Measurements from ENCODE around the gene CDC37.

CDC37 gene

DNA sequence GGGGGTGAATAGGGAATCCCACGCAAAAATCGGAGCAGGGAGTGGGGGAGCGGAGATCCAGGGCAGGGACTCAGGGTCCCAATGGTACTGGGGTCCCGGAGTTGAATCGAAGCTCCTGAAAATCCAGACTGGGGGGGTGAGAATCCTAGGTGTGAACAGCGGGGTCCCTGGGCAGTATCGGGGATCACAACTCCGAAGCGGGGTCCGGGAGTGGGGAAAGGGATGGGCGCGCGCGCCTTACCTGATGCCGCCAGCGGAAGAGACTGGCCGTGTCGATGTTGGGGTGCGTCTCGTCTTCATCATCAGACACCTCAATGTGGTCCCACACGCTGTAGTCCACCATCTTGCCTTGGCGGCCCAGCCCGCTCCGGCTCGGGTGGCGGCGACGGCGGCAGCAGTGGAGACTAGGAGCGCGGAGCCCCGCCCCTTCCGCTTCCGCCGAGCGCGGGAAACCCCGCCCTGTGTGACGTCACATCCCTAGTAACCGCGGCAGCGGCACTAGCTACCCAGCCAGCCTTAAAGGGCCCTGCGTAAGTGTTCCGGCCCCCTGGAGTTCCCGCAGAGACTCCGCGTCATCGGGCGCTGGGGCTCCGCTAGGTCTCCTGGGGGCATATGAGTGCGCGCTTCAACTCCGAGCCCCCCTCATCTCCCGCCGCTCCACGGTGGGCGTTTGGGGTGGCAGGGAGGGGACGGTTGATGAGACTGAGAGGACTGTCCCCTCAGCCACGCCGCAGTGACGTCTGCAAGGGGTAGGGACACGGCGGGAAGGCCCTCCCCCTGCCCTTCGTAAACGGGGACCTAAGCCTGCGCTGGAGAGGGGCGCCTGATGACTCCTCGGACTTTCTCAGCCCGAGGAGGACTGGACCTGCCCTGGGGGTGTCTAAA lies at the start of gene CDC37:
Gene CDC37, minus strand, starts transcription at position 406 of the 885 bp plus-strand sequence. Its CDS starts 63 bp downstream, at position 343.
- DNase-seq (ENCODE audit: low read depth): peak; percentile 98

DNA sequence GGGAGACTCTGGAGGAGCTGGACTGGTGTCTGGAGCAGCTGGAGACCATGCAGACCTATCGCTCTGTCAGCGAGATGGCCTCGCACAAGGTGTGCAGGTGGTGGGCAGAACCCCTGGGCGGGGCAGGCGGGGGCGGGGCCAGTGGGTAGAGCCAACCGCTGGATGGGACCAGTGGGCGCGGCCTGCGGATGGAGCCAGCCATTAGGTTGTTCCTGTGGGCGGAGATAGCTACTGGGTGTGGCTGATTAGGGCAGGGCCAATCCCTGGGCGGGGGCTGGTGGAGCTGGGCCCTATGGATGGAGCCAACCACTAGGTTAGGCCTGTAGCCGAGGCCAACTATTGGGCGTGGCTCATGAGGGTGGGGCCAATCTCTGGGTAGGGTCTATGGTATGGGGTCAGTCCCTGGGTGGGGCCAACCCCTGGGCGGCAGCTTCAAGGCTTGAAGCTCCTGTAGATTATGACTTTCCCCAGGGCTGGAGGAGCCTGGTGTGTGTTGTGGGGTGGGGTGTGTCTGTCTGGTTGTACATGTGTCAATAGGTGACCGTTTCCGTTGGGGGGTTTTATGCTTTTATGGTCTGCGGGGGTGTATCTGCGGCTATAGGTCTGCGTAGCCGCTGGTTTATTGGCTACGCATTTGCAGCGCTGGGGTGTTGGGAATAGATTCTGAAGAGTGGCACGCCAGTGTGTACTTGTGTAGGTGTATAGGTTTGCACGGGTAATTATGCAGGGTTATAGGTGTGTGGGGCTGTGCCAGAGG lies 47.7 kb upstream of the CDC37 start:
- DNase-seq (ENCODE audit: low read depth): no peak

DNA sequence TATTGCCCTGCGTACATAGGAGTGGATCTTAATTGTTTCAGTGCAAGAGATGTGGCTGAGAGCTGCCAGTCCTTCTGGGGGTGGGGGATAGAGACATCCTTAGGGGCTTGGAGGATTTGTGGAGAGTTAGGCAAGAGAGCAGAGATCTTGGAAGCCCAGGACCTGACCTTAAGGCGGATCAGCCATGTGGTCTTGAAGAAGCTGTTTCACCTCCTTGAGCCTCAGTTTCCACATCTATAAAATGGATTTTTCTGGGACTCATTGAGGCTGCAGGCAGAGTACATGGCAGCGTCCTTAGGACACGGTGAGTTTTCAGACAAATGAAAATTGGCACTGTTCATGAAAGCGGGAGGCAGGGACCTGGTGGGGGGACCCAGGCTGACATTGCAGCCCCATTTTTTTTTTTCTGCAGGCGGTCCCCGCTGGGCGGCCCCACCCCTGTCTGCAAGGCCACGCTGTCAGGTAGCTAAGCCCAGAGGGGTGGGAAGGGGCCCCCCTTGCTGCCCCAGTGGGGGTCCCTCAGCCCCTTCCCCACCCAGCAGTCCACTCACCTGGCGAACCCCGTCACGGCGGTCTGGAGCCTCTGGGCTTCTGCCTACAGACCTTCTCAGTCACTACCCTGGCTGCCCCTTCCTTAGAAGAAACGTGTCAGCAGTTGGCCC lies 47.0 kb upstream of the CDC37 start:
- no peak for DNase-seq (ENCODE audit: low read depth)

DNA sequence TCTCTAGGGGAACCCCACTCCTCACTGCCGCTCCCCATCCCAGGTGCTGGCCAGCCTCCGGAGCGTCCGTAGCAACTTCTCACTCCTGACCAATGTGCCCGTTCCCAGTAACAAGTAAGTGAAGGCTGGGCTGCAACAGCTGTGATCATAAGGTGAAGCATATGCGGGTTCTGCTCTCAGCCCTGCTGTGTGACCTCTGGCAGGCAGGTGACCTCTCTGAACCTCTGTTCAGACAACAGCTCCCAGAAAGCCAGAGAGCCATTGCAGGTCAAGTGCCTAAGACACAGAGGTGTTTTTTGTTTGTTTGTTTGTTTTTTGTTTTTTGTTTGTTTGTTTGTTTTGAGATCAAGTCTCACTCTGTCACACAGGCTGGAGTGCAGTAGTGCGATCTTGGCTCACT lies 45.7 kb upstream of the CDC37 start:
- no peak for DNase-seq (ENCODE audit: low read depth)

DNA sequence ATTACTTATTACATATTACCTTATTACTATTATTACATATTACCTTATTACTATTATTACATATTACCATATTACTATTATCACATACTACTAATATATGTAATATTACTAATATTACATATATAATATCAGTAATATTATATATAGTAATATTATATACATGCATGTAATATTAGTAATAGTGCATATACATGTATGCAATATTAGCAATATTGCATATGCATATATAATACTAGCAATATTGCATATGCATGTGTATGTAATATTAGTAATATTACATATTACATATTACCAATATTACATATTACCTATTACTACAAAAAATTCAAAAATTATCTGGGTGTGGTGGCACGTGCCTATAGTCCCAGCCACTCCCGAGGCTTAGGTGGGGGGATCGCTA lies 39.4 kb upstream of the CDC37 start:
- DNase-seq (ENCODE audit: low read depth): no peak

DNA sequence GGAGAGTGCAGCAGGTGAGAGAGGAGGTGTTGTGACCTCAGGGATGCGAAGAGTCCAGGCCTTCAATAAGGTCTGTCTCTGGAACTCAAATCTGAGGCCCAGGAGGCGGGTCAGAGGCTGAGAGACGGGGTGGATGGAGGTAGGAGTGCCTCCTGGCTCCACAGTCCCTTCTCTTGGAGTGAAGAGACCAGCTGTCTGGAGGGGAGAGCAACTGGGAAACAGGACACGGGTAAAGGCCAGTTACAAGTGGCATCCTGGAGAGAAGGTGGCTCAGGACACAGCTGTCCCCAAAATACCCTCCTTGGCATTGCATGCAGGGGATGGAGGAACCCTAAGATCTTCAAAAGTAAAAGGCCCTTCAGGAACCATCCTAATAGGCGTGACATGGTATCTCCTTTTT lies 36.2 kb upstream of the CDC37 start:
- DNase-seq (ENCODE audit: low read depth): no peak

DNA sequence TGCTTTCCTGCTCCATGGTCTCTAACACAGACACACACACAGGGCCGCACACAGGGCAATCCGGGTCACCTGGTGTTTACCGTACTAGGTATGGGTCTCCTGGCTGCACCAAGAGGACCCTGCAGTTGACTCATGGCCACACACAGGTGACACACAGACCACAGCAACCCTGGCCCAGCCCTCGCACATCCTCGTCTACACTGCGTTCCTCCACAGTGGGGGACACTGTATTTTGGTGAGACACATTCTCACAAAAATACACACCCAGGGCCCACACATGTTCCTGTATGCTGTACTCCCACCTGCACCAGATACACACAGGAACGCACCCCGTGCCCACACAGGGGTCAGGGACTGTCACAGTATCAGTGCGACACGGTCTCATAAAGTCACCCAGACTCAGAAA lies 29.8 kb upstream of the CDC37 start:
- no peak for DNase-seq (ENCODE audit: low read depth)

DNA sequence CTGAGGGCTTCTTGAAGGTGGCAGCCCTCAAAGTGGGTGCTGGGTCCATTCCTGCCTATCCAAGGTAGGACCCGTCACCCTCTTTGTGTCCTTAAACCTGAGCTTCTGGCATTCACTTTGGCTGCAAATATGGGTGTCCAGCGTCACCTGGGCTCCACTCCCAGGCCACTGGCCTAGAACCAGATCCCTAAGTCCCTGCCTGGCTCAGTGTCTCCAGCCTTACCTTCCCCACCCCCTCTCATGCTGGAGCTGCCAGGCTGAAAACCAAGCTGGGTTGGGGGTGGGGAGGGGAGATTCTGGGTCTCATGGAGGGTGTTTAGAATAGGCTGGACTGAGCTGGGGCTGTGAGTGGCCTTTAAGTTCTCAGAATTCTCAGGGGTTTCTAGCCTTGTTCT lies 29.4 kb upstream of the CDC37 start:
- no peak for DNase-seq (ENCODE audit: low read depth)

DNA sequence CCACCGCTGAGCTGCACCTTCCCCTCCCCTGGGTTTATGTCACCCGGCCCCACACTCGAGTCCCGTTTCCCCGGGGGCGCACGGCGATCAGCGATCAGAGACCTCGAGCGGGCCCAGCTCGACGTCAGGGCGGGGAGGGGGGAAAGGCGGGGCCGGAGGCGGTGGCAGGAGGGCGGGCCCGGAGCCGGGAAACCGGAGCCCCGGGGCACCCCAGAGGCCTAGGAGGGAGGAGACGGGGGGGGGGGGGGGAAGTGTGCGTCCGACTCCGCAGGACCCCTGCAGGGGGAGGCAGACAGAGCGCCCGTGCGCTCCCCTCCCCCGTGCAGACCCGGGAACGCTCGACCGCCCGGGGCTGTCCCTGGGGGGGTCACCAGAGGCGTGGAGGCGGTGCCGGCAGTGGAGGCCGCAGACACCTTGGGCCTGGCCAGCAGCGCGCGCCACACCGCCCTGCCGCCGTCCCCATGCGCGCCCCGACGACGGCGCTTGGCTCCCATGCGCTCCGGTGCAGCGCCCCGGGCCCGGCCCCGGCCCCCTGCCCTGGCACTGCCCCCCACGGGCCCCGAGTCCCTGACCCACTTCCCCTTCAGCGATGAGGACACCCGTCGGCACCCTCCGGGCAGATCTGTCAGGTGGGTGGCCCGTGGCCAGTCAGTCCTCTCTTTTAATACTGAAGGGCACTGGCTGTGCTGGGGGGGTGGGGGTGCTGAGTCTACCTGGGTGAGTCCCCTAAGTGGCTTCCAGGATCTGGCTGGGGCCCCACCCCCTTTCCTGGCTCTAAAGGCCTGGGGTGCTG lies 28.8 kb upstream of the CDC37 start:
- DNase-seq (ENCODE audit: low read depth): peak; percentile 54

DNA sequence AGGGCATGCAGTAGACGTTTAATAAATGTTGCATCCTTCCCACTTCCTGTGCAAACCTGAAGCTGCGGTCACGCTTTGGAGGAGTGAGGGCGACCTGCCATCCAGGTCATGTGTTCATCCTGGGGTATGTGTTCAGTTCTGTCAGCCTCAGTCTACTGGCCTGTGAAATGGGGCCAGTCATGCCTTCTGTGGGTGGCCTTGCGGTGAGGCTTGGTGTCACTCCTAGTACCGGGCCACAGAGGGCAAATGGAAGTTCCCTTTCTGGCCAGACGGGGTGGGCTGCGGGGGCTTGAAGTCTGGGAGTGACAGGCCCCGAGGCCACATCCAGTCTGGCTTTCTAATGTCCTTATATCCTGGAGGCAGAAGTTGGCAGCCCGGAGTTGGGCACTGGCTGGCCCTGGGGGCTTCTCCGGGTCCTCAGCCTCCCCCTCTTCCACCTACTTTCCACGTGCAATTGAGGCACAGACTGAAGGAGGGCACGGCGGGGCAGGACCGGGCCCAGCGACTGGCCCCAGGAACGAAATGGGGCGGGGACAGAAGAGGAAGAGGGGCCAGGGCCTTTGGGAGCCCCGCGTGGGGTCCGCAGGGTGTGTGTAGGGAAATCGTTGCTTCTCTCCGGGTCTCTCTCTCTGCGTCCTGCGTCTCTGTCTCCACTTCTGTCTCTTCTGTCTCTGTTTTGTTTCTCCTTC lies 28.1 kb upstream of the CDC37 start:
- DNase-seq (ENCODE audit: low read depth): no peak

DNA sequence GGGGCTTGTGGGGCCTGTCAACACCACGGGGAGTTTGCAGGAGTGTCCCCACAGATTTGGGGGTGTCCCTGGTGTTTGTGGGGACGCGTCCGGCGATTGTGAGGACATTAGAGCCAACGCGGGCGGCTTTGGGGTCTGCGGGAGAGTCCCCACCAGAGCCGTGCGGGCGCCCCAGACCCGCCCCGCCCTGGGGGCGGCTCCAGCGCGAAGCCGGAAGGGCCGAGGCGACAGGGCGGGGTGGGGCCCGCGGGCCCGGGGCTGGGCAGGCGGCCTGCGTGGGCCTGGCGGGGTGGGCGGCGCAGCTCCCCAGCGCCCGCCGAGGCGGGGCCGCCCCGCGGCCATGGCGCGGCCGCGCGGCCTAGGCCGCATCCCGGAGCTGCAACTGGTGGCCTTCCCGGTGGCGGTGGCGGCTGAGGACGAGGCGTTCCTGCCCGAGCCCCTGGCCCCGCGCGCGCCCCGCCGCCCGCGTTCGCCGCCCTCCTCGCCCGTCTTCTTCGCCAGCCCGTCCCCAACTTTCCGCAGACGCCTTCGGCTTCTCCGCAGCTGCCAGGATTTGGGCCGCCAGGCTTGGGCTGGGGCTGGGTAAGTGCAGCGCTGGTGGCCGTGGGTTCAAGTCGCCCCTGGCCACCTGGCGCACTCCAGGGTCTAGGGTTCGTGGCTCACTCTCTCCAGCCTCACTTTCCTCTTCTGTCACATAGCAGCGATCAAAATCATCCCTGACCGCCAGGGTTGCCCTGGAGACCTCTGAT lies 27.3 kb upstream of the CDC37 start:
- DNase-seq (ENCODE audit: low read depth): no peak

DNA sequence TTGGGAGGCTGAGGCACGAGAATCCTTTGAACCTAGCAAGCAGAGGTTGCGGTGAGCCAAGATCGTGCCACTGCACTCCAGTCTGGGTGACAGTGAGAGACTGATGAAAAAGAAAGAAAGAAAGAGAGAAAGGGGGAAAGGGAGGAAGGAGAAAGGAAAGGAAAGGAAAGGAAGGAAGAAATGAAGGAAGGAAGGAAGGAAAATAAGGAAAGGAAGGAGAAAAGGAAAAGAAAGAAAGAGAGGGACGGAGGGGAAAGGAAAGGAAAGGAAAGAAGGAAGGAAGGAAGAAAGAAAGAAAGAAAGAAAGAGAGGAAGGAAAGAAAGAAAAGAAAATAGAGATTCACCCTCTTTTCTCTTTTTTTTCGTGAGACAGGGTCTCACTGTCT lies 25.6 kb upstream of the CDC37 start:
- DNase-seq (ENCODE audit: low read depth): no peak

DNA sequence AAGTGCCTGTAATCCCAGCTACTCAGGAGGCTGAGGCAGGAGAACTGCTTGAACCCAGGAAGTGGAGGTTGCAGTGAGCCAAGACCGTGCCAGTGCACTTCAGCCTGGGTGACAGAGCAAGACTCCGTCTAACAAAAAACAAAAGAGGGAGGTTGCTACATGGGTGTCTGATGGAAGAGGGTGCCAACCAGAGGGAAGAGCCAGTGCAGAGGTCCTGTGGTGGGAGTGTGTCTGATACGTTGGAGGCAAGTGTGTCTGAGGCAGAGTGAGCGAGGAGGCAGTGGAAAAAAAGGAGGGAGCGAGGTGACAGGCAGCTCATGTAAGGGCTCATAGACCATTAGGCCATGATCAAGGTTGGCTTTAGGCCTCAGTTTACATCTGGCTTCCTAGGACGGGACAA lies 23.8 kb upstream of the CDC37 start:
- no peak for DNase-seq (ENCODE audit: low read depth)

DNA sequence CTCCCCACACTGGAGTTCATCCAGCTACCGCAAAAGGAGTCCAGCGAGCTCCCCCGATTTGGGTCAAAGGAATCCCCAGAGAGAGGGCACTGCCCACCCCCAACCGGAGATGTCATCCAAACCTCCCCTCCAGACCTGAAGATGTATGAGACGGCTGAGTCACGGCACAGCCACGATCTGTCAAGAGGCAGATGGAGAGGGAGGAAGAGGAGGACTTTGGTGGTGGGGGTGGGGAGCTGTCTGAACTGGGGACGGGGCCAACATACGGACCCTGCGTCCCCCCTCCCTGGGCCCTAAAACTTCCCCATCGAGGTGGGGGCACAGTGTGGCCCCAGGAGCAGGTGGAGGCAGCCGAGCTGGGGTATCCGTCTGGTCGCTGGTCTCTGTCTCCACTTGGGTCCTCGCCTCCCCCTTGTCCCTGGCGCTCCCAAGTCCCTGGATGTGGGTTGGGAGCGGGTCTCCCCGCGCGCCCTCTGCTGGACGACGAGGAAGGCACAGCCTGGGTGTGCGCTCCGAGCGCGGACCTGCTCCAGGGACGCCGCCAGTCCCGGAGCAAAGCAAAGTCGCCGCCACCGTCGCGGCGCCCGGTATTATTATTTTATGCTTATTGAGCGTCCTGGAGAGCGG lies 20.8 kb upstream of the CDC37 start:
- no peak for DNase-seq (ENCODE audit: low read depth)

DNA sequence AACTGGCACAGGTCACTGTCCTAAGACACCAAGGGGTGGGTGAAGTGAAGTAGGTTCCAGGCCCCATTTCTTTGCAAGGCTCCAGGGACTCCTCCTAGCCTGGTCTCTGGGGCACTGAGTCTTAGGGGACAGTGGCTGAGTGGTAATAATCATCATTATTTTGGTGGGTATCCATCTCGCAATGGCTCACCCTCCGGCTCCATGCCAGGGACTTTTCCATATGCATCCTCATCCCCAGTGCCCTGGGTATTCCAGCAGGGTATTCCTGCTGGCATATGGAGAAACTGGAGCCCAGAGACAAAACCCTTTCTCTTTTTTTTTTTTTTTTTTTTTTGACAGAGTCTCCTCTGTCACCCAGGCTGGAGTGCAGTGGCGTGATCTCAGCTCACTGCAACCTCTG lies 19.5 kb upstream of the CDC37 start:
- DNase-seq (ENCODE audit: low read depth): no peak

DNA sequence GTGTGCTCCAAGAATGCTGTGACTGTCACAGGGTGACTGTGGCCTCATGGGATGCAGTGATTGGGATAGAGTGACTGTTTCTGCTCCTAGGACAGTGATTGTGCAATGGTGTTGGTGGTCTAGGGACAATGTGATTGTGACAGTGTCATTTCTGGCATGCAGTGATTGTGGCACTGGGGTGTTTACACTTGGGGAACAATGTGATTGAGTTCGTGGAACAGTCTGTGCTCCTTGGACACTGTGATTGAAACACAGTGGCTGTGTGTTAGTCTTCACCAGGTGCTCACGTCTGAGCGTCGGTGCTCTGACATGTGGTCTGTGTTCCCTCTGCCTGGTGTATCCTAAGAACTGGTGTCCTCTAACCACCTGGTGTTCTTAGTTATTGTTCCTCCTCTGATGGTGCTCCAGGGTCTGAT lies 18.7 kb upstream of the CDC37 start:
- no peak for DNase-seq (ENCODE audit: low read depth)

DNA sequence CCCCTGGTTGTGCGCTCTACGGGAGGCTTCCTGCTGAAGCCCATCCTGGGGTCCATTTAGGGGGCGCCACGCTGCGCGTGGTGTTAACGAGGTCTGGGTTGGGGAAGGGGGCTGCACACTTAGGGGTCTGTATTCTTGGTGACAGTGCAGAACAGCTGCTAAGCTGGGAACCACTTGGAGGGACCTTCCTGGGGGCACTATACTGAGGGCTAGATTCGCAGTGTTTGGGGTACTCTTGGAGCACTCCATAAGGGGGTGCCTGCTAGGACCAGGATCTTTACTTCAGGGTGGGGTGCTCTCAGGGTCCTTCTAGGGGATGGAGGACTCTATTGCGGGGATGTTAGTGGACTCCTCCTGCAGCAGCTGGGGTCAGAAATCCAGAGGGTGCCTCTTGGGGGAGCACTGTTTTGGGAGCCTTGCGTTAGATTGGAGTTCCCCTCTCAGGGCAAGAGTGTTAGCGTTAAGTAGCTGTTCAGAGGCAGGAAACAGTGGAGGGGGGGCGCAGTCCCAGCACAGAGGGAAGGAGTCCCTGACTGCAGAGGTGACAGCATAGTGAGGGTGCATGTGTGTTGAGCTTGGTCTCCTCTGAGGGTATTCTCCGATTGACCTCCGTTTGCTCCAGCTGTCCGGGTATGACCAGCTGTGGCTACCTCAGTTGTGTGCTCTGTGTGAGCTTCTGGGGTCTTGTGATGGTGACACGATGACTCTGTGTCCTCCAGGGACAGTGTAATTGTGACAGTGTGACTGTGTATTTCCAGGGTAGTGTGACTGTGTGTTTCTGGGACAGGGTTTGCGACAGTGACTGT lies 18.1 kb upstream of the CDC37 start:
- DNase-seq (ENCODE audit: low read depth): no peak

DNA sequence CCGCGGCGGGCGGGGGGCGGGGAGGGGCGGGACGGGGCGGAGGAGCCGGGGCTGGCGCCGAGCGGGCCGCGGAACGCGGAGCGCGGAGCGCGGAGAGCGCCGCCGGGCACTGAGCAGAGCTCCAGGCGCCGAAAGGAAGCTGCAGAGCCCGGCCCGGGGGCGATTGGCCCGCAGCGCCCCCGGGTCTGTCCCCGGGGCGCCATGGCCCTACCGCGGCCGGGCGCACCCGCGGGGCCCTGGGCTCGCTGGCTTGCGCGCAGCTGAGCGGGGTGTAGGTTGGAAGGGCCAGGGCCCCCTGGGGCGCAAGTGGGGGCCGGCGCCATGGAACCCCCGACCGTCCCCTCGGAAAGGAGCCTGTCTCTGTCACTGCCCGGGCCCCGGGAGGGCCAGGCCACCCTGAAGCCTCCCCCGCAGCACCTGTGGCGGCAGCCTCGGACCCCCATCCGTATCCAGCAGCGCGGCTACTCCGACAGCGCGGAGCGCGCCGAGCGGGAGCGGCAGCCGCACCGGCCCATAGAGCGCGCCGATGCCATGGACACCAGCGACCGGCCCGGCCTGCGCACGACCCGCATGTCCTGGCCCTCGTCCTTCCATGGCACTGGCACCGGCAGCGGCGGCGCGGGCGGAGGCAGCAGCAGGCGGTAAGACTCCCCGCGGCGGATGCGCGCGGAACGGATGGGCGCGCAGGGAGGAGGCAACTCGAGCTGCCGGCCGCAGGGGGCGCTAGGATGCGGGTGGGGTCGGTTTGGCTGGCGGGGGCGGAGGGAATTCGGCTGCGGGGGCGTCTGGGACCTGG lies 17.3 kb upstream of the CDC37 start, which contains the start of gene PDE4A:
Gene PDE4A, plus strand, starts transcription at position 95 of the 796 bp plus-strand sequence. Its CDS starts 227 bp downstream, at position 322.
- no peak for DNase-seq (ENCODE audit: low read depth)

All from stimulated activated CD8-positive, alpha-beta memory T cell treated with anti-CD3 and anti-CD28 coated beads, Interleukin-12 subunit alpha, Interleukin-12 subunit beta, amount 100 ng/mL, for 4 hours (primary cell).